ENCODE results near the gene CDKN2C.

The CDKN2C gene

DNA sequence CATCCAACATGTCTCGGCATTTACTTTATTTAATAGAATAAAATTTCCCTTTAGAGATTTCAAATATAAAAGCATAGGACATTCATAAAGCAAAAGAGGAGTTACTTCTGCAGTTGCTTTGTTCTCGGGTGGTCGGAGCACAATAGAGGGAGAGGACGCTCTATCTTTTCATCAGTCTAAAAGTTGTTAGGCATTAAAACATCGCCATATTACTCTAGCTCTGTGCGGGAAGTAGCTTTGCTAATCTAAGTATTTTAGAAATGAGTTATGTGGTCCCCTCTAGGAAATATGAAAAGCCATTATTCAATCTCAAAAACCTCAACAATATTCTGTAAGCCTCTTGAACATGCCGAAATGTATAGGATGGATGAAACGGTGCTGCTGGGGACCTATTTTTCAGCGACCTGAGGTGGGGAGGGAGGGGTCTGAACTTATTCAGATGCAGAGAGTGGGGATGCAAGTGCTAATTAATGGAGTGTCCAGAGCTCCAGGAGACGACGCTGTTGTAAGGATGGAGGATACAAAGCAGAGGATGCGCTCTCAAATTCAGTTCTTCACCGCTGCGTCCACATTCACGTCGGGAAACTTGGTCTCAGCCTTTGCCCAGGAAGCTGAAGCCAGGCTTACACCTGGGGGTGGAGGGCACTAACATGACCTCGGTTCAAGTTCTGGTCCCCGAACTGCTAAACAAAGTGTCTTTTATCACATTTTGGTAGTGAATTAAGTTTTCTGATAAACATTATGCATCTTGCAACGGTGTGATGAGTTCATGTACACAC lies 6.3 kb downstream of the CDKN2C start:
- Histone ChIP-seq H3K9me3 (no peaks in the 10 kb centered on the region), H3K4me1 (ENCODE audit: control insufficient read depth in 1 of 2, insufficient read depth in 1 of 2, low read depth in 1 of 2, low read length in 1 of 2) (peaks cover 26 to 29% of the 10 kb centered on the region in 2 experiments), H3K36me3 (no peaks in the 10 kb centered on the region), H3K27ac (peak overlapping the region; percentile 48), H3K4me3 (ENCODE audit: low read depth in 1 of 2, low read length in 1 of 2) (peak overlapping the region; percentile 68 to 84), H3K27me3 (peaks cover 55% of the 10 kb centered on the region)
- TF ChIP-seq, protein P1, sequence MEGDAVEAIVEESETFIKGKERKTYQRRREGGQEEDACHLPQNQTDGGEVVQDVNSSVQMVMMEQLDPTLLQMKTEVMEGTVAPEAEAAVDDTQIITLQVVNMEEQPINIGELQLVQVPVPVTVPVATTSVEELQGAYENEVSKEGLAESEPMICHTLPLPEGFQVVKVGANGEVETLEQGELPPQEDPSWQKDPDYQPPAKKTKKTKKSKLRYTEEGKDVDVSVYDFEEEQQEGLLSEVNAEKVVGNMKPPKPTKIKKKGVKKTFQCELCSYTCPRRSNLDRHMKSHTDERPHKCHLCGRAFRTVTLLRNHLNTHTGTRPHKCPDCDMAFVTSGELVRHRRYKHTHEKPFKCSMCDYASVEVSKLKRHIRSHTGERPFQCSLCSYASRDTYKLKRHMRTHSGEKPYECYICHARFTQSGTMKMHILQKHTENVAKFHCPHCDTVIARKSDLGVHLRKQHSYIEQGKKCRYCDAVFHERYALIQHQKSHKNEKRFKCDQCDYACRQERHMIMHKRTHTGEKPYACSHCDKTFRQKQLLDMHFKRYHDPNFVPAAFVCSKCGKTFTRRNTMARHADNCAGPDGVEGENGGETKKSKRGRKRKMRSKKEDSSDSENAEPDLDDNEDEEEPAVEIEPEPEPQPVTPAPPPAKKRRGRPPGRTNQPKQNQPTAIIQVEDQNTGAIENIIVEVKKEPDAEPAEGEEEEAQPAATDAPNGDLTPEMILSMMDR (IDR thresholded peaks at IDR 0.05) = no peak

GRCh38 chr1:50976890-50977574 lies 7.0 kb downstream of the CDKN2C start:
- Histone ChIP-seq H3K9me3 (no peaks in the 10 kb centered on the region), H3K27ac (peak overlapping the region; percentile 48), H3K4me1 (ENCODE audit: control insufficient read depth in 1 of 2, insufficient read depth in 1 of 2, low read depth in 1 of 2, low read length in 1 of 2) (peaks cover 25 to 28% of the 10 kb centered on the region in 2 experiments), H3K27me3 (peaks cover 62% of the 10 kb centered on the region), H3K36me3 (no peaks in the 10 kb centered on the region), H3K4me3 (ENCODE audit: low read depth in 1 of 2, low read length in 1 of 2) (peak overlapping the region; percentile 68 to 84)
- TF ChIP-seq, protein P1 (IDR thresholded peaks at IDR 0.05) = no peak

DNA sequence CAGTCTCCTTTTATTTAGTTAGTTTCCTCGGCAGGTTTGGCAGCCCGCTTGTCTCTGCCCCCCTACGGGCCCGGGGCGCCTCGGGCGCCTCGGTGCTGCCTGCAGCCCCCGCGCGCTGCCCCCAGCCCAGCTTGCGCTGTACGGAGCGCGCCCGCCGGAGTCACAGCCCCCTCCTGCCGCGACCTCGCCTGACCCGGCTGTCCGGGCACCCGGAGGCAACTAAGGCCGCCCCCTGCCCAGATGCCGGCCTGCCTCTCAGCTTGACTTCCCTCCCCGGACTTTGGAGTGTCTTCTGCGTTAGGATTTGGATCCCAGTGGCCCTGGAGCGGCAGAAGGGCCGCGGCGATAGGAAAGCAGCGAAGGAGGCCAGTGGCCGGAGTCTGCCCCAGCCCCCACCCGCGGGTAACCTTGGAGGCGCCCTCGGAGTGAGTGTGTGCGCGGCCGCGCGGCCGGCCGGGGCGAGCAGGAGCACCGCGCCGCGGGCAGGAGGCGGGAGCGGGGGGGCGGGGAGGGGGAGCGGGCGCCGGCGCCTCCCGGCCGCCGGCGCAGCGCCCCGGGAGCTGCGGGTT lies 7.6 kb downstream of the CDKN2C start:
- H3K9me3 ChIP-seq = no peaks in the 10 kb centered on the region
- TF ChIP-seq, protein P1 (IDR thresholded peaks at IDR 0.05) = no peak
- H3K4me3 ChIP-seq (ENCODE audit: low read depth in 1 of 2, low read length in 1 of 2) = peak overlapping the region; percentile 68 to 84
- no peaks in the 10 kb centered on the region for H3K36me3 ChIP-seq
- H3K27ac ChIP-seq = peak overlapping the region; percentile 48
- peaks cover 68% of the 10 kb centered on the region for H3K27me3 ChIP-seq
- H3K4me1 ChIP-seq (ENCODE audit: control insufficient read depth in 1 of 2, insufficient read depth in 1 of 2, low read depth in 1 of 2, low read length in 1 of 2) = peaks cover 22 to 26% of the 10 kb centered on the region in 2 experiments

- no peak overlapping the region for H3K27ac ChIP-seq
- peaks cover 75% of the 10 kb centered on the region for H3K27me3 ChIP-seq
- peaks cover 19 to 24% of the 10 kb centered on the region in 2 experiments for H3K4me1 ChIP-seq (ENCODE audit: control insufficient read depth in 1 of 2, insufficient read depth in 1 of 2, low read depth in 1 of 2, low read length in 1 of 2)
- TF ChIP-seq, protein P1 (IDR thresholded peaks at IDR 0.05) = no peak
- H3K36me3 ChIP-seq = no peaks in the 10 kb centered on the region
- H3K4me3 ChIP-seq (ENCODE audit: low read depth in 1 of 2, low read length in 1 of 2) = peak overlapping the region; percentile 68 to 84
- H3K9me3 ChIP-seq = no peaks in the 10 kb centered on the region
Observed at GRCh38 chr1:50978144-50978851, 8.3 kb downstream of the CDKN2C start.

Data from neutrophil (primary cell).